Hematopoietic multipotent progenitor cell treated with erythropoietin and hydrocortisone succinate and interleukin-3 and kit ligand, for 8 days (in vitro differentiated cells): ENCODE data around the gene EXOSC6.
A peak's percentile ranks its signal among the peaks of the same experiment; 100 is the strongest.
"Not testable (repeated sequence)": the region's sequence is repeated elsewhere in the genome, so short reads cannot be mapped to it uniquely, and the experiment has no call there.

ENCODE experiments used
- DNase-seq: peaks from one replicate; pipeline ENCODE4 v3.0.0-alpha.2; 2015

The EXOSC6 gene

GRCh38 chr16:70254180-70254964 lies 2.6 kb upstream of the EXOSC6 start:
- DNase-seq: no peak

GRCh38 chr16:70253291-70254106 lies 1.8 kb upstream of the EXOSC6 start:
- DNase-seq: peak; percentile 51

- peak; percentile 22 for DNase-seq
Observed at GRCh38 chr16:70252355-70252988, 732 bp upstream of the EXOSC6 start.

- DNase-seq: peak; percentile 51
Observed at GRCh38 chr16:70250748-70251628, 752 bp downstream of the EXOSC6 start.

DNA sequence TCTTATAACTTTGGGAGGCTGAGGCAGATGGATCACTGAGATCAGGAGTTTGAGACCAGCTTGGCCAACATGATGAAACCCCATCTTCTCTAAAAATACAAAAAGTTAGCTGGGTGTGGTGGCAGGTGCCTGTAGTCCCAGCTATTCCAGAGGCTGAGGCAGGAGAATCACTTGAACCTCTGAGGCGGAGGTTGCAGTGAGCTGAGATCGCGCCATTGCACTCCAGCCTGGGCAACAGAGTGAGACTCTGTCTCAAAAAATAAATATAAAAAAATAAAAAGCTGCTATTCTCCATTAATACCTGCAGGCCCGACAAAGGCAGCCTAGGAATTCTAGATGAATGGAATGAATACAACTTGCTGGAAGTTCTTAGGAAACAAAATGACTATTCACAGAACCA lies 2.0 kb downstream of the EXOSC6 start:
- not testable (repeated sequence) for DNase-seq

- not testable (repeated sequence) for DNase-seq
Observed at GRCh38 chr16:70238773-70239172, 13.0 kb downstream of the EXOSC6 start.

- DNase-seq: not testable (repeated sequence)
Observed at GRCh38 chr16:70231831-70232230, 19.9 kb downstream of the EXOSC6 start.

GRCh38 chr16:70226024-70226423 lies 25.7 kb downstream of the EXOSC6 start:
- not testable (repeated sequence) for DNase-seq

DNA sequence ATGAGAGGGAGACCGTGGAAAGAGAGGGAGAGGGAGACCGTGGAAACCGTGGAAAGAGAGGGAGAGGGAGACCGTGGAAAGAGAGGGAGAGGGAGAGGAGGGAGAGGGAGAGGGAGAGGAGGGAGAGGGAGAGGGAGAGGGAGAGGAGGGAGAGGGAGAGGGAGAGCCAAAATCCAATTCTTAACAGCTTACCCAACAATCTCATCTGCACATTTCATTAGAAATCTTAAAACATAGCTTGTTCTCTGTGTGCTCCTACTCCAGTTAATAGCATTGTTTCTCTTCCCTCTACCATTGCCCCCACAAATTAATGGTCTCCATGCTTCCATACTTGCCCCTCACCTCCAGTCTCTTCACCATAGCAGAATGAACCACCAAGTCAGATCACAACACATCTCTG lies 26.3 kb downstream of the EXOSC6 start:
- not testable (repeated sequence) for DNase-seq

GRCh38 chr16:70224645-70225044 lies 27.1 kb downstream of the EXOSC6 start:
- DNase-seq: not testable (repeated sequence)

GRCh38 chr16:70223971-70224513 lies 27.7 kb downstream of the EXOSC6 start:
- not testable (repeated sequence) for DNase-seq

- DNase-seq: not testable (repeated sequence)
Observed at GRCh38 chr16:70223216-70223615, 28.5 kb downstream of the EXOSC6 start.

DNA sequence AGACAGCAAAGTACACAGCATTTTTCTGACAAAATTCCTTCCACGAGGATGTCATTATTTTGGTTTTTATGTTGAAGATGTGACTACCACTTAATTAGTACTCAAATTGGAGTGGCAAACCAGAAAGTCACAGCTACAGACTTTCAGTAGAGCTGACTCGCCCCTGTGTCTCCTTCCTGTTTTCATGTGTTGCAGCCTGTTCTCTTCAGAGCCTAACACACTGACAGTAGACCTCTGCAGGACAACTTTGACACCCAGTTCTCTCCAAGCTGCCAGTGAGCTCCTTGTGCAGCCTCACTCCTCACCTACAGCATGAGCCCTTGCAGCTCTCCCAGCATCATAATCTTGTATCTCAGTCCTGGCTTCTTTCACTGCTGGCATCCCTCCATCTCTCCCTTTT lies 29.2 kb downstream of the EXOSC6 start:
- DNase-seq: not testable (repeated sequence)

GRCh38 chr16:70218586-70218985 lies 33.2 kb downstream of the EXOSC6 start:
- DNase-seq: not testable (repeated sequence)

- not testable (repeated sequence) for DNase-seq
Observed at GRCh38 chr16:70206382-70206781, 45.4 kb downstream of the EXOSC6 start.

DNA sequence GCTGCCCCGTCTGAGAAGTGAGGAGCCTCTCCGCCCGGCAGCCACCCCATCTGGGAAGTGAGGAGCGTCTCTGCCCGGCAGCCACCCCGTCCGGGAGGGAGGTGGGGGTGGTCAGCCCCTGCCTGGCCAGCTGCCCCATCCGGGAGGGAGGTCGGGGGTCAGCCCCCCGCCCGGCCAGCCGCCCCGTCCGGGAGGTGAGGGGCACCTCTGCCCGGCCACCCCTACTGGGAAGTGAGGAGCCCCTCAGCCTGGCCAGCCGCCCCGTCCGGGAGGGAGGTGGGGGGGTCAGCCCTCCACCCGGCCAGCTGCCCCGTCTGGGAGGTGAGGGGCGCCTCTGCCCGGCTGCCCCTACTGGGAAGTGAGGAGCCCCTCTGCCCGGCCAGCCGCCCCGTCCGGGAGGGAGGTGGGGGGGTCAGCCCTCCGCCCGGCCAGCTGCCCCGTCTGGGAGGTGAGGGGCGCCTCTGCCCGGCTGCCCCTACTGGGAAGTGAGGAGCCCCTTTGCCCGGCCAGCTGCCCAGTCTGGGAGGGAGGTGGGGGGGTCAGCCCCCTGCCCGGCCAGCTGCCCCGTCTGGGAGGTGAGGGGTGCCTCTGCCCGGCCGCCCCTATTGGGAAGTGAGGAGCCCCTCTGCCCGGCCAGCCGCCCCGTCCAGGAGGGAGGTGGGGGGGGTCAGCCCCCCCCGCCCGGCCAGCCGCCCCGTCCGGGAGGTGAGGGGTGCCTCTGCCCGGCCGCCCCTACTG lies 46.9 kb downstream of the EXOSC6 start:
- DNase-seq: not testable (repeated sequence)

DNA sequence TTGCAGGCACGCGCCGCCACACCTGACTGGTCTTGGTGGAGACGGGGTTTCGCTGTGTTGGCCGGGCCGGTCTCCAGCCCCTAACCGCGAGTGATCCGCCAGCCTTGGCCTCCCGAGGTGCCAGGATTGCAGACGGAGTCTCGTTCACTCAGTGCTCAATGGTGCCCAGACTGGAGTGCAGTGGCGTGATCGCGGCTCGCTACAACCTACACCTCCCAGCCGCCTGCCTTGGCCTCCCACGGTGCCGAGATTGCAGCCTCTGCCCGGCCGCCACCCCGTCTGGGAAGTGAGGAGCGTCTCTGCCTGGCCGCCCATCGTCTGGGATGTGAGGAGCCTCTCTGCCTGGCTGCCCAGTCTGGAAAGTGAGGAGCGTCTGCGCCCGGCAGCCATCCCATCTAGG lies 47.7 kb downstream of the EXOSC6 start:
- DNase-seq: not testable (repeated sequence)

- not testable (repeated sequence) for DNase-seq
Observed at GRCh38 chr16:70203508-70203907, 48.2 kb downstream of the EXOSC6 start.

DNA sequence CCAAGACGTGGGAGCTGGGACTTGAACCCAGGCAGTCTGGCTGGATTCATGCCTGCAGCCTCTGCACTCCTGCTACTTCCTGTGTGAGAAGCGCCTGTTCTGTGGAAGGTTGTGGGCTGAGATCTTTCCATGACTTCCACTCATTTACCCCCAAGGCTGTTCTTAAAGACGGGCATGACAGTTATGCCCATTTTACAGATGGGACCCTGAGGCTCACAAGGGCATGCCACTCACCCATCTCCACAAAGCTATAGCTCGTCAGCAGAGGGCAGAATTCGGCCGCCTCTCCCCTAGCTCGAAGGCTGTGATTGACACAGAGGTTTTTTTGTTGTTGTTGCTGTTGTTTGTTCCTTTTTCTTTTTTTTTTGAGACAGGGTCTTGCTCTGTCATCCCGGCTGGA lies 51.7 kb downstream of the EXOSC6 start:
- not testable (repeated sequence) for DNase-seq

DNA sequence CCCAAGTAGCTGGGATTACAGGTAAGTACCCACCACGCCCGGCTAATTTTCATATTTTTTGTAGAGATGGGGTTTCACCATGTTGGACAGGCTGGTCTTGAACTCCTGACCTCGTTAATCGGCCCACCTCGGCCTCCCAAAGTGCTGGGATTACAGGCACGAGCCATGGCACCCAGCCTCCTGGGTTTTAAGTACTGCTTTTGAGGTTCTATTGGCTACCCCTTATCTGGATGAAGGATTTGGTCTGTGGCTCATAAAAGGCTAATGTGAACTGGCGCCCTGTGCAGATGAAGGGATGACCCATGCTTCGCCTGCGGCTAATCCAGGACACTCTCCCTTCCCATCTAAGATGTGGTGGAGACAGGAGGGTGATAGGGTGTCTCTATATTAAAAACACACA lies 52.6 kb downstream of the EXOSC6 start:
- not testable (repeated sequence) for DNase-seq

- not testable (repeated sequence) for DNase-seq
Observed at GRCh38 chr16:70198666-70199065, 53.1 kb downstream of the EXOSC6 start.
